Neuron (in vitro differentiated cells): ENCODE results near the gene GRID1.

Experiments used
- H2AFZ ChIP-seq: one replicate; pipeline ENCODE4 v1.6.1; 2013; ENCODE audit warnings: low read depth, mild to moderate bottlenecking, inconsistent platforms, low read length, moderate library complexity
- H3K27me3 ChIP-seq: one replicate; pipeline ENCODE4 v1.6.1; 2013; ENCODE audit warnings: low read length; ENCODE audit not compliant: insufficient read depth
- H3K36me3 ChIP-seq: one replicate; pipeline ENCODE4 v1.6.1; 2013; ENCODE audit warnings: low read length; ENCODE audit not compliant: insufficient read depth
- H3K4me1 ChIP-seq: one replicate; pipeline ENCODE4 v1.6.1; 2013; ENCODE audit warnings: low read length; ENCODE audit not compliant: insufficient read depth
- H3K4me3 ChIP-seq: 2 replicates; pipeline ENCODE4 v1.5.1; 2013; ENCODE audit warnings: mild to moderate bottlenecking, low read length, moderate library complexity
- H3K9me3 ChIP-seq: one replicate; pipeline ENCODE4 v1.6.1; 2013; ENCODE audit warnings: low read length

Gene GRID1

GRCh38 chr10:85596389-85596788 lies 770.2 kb downstream of the GRID1 start:
- H3K4me1 ChIP-seq: no peaks in the 10 kb centered on the region
- H3K36me3 ChIP-seq: no peaks in the 10 kb centered on the region
- H3K27me3 ChIP-seq: no peaks in the 10 kb centered on the region
- no peak overlapping the region for H2AFZ ChIP-seq
- no peaks in the 10 kb centered on the region for H3K9me3 ChIP-seq
- H3K4me3 ChIP-seq: no peak overlapping the region

- Histone ChIP-seq H3K4me1 (no peaks in the 10 kb centered on the region), H3K27me3 (no peaks in the 10 kb centered on the region), H3K4me3 (no peak overlapping the region), H2AFZ (no peak overlapping the region), H3K36me3 (no peaks in the 10 kb centered on the region), H3K9me3 (no peaks in the 10 kb centered on the region)
Measured at GRCh38 chr10:85594239-85594638, 772.4 kb downstream of the GRID1 start.

GRCh38 chr10:85593226-85593772 lies 773.3 kb downstream of the GRID1 start:
- Histone ChIP-seq H3K4me1 (no peaks in the 10 kb centered on the region), H3K9me3 (no peaks in the 10 kb centered on the region), H3K4me3 (no peak overlapping the region), H3K36me3 (no peaks in the 10 kb centered on the region), H3K27me3 (no peaks in the 10 kb centered on the region), H2AFZ (no peak overlapping the region)

GRCh38 chr10:85581371-85581770 lies 785.2 kb downstream of the GRID1 start:
- no peak overlapping the region for H2AFZ ChIP-seq
- H3K4me3 ChIP-seq: no peak overlapping the region
- no peaks in the 10 kb centered on the region for H3K4me1 ChIP-seq
- H3K27me3 ChIP-seq: no peaks in the 10 kb centered on the region
- no peaks in the 10 kb centered on the region for H3K9me3 ChIP-seq
- no peaks in the 10 kb centered on the region for H3K36me3 ChIP-seq

GRCh38 chr10:85580585-85580984 lies 786.0 kb downstream of the GRID1 start:
- H3K4me1 ChIP-seq: no peaks in the 10 kb centered on the region
- no peaks in the 10 kb centered on the region for H3K36me3 ChIP-seq
- no peaks in the 10 kb centered on the region for H3K27me3 ChIP-seq
- H3K9me3 ChIP-seq: no peaks in the 10 kb centered on the region
- H3K4me3 ChIP-seq: no peak overlapping the region
- no peak overlapping the region for H2AFZ ChIP-seq

GRCh38 chr10:85578860-85579259 lies 787.7 kb downstream of the GRID1 start:
- Histone ChIP-seq H3K36me3 (no peaks in the 10 kb centered on the region), H2AFZ (no peak overlapping the region), H3K9me3 (no peaks in the 10 kb centered on the region), H3K4me1 (no peaks in the 10 kb centered on the region), H3K27me3 (no peaks in the 10 kb centered on the region), H3K4me3 (no peak overlapping the region)

GRCh38 chr10:85575441-85575840 lies 791.2 kb downstream of the GRID1 start:
- Histone ChIP-seq H3K4me1 (no peaks in the 10 kb centered on the region), H3K36me3 (no peaks in the 10 kb centered on the region), H3K4me3 (no peak overlapping the region), H3K9me3 (no peaks in the 10 kb centered on the region), H3K27me3 (no peaks in the 10 kb centered on the region), H2AFZ (no peak overlapping the region)

GRCh38 chr10:85570871-85571270 lies 795.7 kb downstream of the GRID1 start:
- no peaks in the 10 kb centered on the region for H3K9me3 ChIP-seq
- H3K4me3 ChIP-seq: no peak overlapping the region
- H3K27me3 ChIP-seq: no peaks in the 10 kb centered on the region
- H3K36me3 ChIP-seq: no peaks in the 10 kb centered on the region
- H3K4me1 ChIP-seq: peaks cover 10% of the 10 kb centered on the region
- H2AFZ ChIP-seq: no peak overlapping the region

GRCh38 chr10:85565381-85565780 lies 801.2 kb downstream of the GRID1 start:
- Histone ChIP-seq H3K4me3 (no peak overlapping the region), H3K27me3 (no peaks in the 10 kb centered on the region), H2AFZ (no peak overlapping the region), H3K36me3 (no peaks in the 10 kb centered on the region), H3K9me3 (no peaks in the 10 kb centered on the region), H3K4me1 (peaks cover 10% of the 10 kb centered on the region)

- no peaks in the 10 kb centered on the region for H3K27me3 ChIP-seq
- H2AFZ ChIP-seq: no peak overlapping the region
- no peaks in the 10 kb centered on the region for H3K4me1 ChIP-seq
- no peaks in the 10 kb centered on the region for H3K36me3 ChIP-seq
- H3K9me3 ChIP-seq: no peaks in the 10 kb centered on the region
- no peak overlapping the region for H3K4me3 ChIP-seq
Measured at GRCh38 chr10:85558533-85558932, 808.1 kb downstream of the GRID1 start.

GRCh38 chr10:85557706-85558105 lies 808.9 kb downstream of the GRID1 start:
- H3K4me1 ChIP-seq: no peaks in the 10 kb centered on the region
- no peak overlapping the region for H2AFZ ChIP-seq
- H3K9me3 ChIP-seq: no peaks in the 10 kb centered on the region
- H3K36me3 ChIP-seq: no peaks in the 10 kb centered on the region
- H3K27me3 ChIP-seq: no peaks in the 10 kb centered on the region
- no peak overlapping the region for H3K4me3 ChIP-seq

GRCh38 chr10:85557077-85557476 lies 809.5 kb downstream of the GRID1 start:
- H3K4me3 ChIP-seq: no peak overlapping the region
- no peaks in the 10 kb centered on the region for H3K4me1 ChIP-seq
- no peak overlapping the region for H2AFZ ChIP-seq
- H3K36me3 ChIP-seq: no peaks in the 10 kb centered on the region
- no peaks in the 10 kb centered on the region for H3K27me3 ChIP-seq
- H3K9me3 ChIP-seq: no peaks in the 10 kb centered on the region
